Tibial nerve (tissue), 4 donors: ENCODE results near the gene CPHXL2. TPM values are rescaled to one million over a fixed set of nuclear protein-coding genes. Genes with fewer than 3 reads are reported as not detected.

ENCODE experiments used
- DNase-seq, 2 donors: peaks; one replicate each; pipeline ENCODE4 v3.0.0-alpha.2; 2019; ENCODE audit warnings: low spot score in 2 of 2
- H3K27ac ChIP-seq, 4 donors: fragments of 200-600 bp; sonication (generic) in 3 of 4; one replicate each; pipeline ENCODE4 v1.5.1; 2017 to 2019; ENCODE audit warnings: mild to moderate bottlenecking in 1 of 4
- H3K27me3 ChIP-seq, 2 donors: fragments of 200-600 bp; sonication (generic) in 1 of 2; one replicate each; pipeline versions ENCODE4 v1.5.1 to v1.6.0; 2017 to 2019
- H3K36me3 ChIP-seq, 3 donors: fragments of 200-600 bp; sonication (generic); one replicate each; pipeline ENCODE4 v1.5.1; 2018 to 2019
- H3K4me1 ChIP-seq, 4 donors: fragments of 200-600 bp; sonication (generic) in 3 of 4; one replicate each; pipeline ENCODE4 v1.5.1; 2017 to 2019
- H3K4me3 ChIP-seq, 4 donors: fragments of 200-600 bp; sonication (generic) in 3 of 4; one replicate each; pipeline ENCODE4 v1.5.1; 2017 to 2019; ENCODE audit warnings: mild to moderate bottlenecking in 1 of 4, moderate library complexity in 1 of 4
- H3K9me3 ChIP-seq, 4 donors: fragments of 200-600 bp; sonication (generic) in 3 of 4; one replicate each; pipeline ENCODE4 v1.5.1; 2017 to 2019
- CTCF ChIP-seq, 5 experiments: fragments of 200-600 bp in 3 of 5; fragments of 450-650 bp in 2 of 5; sonication (generic) in 3 of 5; IDR thresholded peaks; one replicate each; pipeline ENCODE4 v1.5.1; 2016 to 2019; ENCODE audit warnings: antibody characterized with exemption in 5 of 5, mild to moderate bottlenecking in 3 of 5, moderate library complexity in 2 of 5
- EP300 ChIP-seq, 2 donors: sonication (generic); formaldehyde crosslinking; IDR thresholded peaks; one replicate each; pipeline ENCODE4 v1.6.1; 2017; ENCODE audit warnings: antibody characterized with exemption in 2 of 2, mild to moderate bottlenecking in 1 of 2
- POLR2A ChIP-seq, 2 donors: fragments of 450-650 bp; IDR thresholded peaks; one replicate each; pipeline ENCODE4 v1.6.1; 2017; ENCODE audit warnings: antibody characterized with exemption in 2 of 2, mild to moderate bottlenecking in 2 of 2, moderate library complexity in 2 of 2
- WGBS, 2 donors: methylation state at CpG; one replicate each; pipeline ENCODE4 v1.1.5; 2018; 5-methylcytosine and 5-hydroxymethylcytosine counted together
- total RNA-seq, 4 donors: library from RNA; depleted of rRNA; stranded (reverse); fragments of >200 nt; gene quantifications; one replicate each; pipeline ENCODE4 v1.1.0, GENCODE V29; 2016

Gene CPHXL2
- total RNA-seq, 4 donors from 2014 or later: not detected

DNA sequence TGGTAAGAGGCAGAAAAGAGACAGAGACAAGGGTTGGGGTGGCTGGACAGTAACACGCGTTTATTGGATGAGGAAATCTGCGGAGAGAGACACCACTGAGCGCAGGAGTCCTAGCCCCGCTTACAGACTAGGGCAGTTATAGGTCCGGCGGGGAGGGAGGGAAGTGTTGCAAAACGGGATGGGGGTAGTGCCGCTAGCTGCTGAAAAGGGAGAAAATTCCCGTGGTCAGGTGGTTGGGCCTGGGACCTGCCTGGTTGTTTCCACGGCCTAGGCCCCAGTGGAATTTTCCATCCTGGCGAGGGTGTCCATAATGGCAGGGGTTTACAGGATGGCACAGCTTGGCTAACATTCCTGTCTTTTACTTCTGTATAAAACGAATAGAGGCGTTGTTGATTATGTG lies 5.5 kb upstream of the CPHXL2 start:
- H3K4me1 ChIP-seq: peaks cover 0 to 10% (median 0%) of the 10 kb centered on the region in 4 donors
- no peak for TF ChIP-seq EP300 (IDR thresholded peaks at IDR 0.05)
- H3K4me3 ChIP-seq: no peak overlapping the region
- WGBS, 2 donors: 87 to 90% methylated on average over 14 of the region's 14 CpGs
- DNase-seq: no peak
- H3K27ac ChIP-seq: no peak overlapping the region
- no peaks in the 10 kb centered on the region for H3K27me3 ChIP-seq
- H3K36me3 ChIP-seq: no peaks in the 10 kb centered on the region
- H3K9me3 ChIP-seq: no peaks in the 10 kb centered on the region

GRCh38 chr16:75679366-75679765 lies 2.6 kb upstream of the CPHXL2 start:
- Histone ChIP-seq H3K27ac (no peak overlapping the region), H3K27me3 (no peaks in the 10 kb centered on the region), H3K4me1 (peaks cover 0 to 10% (median 0%) of the 10 kb centered on the region in 4 donors), H3K9me3 (no peaks in the 10 kb centered on the region), H3K4me3 (no peak overlapping the region), H3K36me3 (no peaks in the 10 kb centered on the region)
- WGBS, 2 donors: 74 to 85% methylated on average over 5 of the region's 5 CpGs
- TF ChIP-seq POLR2A (IDR thresholded peaks at IDR 0.05): no peak
- no peak for TF ChIP-seq CTCF (IDR thresholded peaks at IDR 0.05)
- no peak for TF ChIP-seq EP300 (IDR thresholded peaks at IDR 0.05)
- no peak for DNase-seq

DNA sequence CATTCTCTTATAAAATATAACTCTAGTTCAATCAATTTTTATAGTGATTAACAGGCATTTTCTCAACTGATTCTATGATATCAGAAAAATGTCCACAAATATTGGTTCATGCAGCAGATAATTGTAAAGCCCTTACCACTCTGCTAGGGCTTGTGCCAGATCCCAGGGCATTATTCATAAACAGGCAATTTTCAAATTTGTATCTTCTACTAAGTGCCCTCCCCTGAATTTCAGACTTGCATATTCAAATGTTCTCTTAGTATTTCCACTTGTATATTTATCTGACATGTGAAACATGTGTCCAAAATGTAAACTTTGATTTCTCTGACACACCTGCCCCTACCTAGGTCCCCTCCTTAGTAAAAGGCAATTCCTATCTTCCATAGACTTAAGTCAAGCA lies 9.3 kb downstream of the CPHXL2 start:
- TF ChIP-seq EP300 (IDR thresholded peaks at IDR 0.05) (no peak), CTCF (IDR thresholded peaks at IDR 0.05) (no peak), POLR2A (IDR thresholded peaks at IDR 0.05) (no peak)
- Histone ChIP-seq H3K27me3 (no peaks in the 10 kb centered on the region), H3K36me3 (peaks cover 0 to 4% (median 0%) of the 10 kb centered on the region in 3 donors), H3K27ac (no peak overlapping the region), H3K4me1 (no peaks in the 10 kb centered on the region), H3K4me3 (no peak overlapping the region), H3K9me3 (no peaks in the 10 kb centered on the region)
- DNase-seq: no peak

DNA sequence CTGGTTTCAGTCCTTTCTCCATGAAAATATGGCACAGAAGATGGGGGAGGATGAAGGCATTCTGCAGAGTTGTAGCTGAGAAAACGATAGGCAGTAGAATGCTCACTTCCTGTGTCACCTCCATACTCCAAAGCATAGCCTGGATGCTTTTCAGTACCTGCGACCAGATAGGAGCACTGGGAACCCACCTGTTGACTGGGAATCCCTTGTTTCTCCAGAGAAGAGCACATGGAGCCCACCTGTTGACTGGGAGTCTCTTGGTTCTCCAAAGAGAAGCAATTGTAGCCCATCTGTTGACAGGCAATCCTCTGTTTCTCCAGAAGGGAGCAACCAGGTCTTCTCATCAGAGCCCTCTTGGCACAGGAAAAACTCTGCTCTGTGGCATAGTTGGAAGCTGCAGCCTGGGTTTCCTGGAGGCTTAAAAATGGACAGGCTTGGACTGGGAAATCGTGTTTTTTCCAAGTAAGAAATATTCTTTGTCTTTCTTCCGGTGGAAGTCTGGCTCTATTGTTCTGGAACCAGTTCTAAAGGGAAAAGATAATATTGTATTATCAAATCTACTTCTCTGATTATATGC lies 16.0 kb downstream of the CPHXL2 start:
- peaks cover 0 to 8% (median 0%) of the 10 kb centered on the region in 4 donors for H3K4me1 ChIP-seq
- no peak overlapping the region for H3K4me3 ChIP-seq
- no peak for DNase-seq
- H3K9me3 ChIP-seq: no peaks in the 10 kb centered on the region
- TF ChIP-seq POLR2A (IDR thresholded peaks at IDR 0.05) (no peak), EP300 (IDR thresholded peaks at IDR 0.05) (no peak), CTCF (IDR thresholded peaks at IDR 0.05) (no peak)
- no peaks in the 10 kb centered on the region for H3K27me3 ChIP-seq
- H3K27ac ChIP-seq: no peak overlapping the region
- peaks cover 0 to 62% (median 8%) of the 10 kb centered on the region in 3 donors for H3K36me3 ChIP-seq
- WGBS, 2 donors: 73 to 81% methylated on average over 4 of the region's 4 CpGs

DNA sequence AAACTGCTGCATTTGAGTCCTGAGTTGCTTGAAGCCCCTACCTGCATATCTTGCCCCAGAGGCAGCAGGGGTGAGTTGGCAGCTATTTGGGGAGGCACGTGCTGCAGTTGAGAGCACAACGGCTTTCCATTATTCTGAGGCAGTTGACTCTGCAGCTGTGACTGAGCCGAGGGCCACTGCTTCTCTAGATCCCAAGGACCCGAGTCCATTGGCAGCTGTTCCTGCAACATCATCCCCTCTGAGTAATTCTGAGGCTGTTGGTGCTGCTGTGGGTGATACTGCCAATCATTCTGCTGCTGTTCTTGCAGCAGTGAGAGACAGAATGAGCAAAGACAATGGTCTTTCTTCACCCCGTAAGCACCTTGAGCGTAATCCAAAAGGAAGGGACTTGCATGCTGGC lies 16.5 kb downstream of the CPHXL2 start:
- DNase-seq: no peak
- 90 to 97% methylated on average over 6 of the region's 6 CpGs for WGBS, 2 donors
- Histone ChIP-seq H3K4me3 (no peak overlapping the region), H3K9me3 (no peaks in the 10 kb centered on the region), H3K27me3 (no peaks in the 10 kb centered on the region), H3K4me1 (peaks cover 0 to 8% (median 0%) of the 10 kb centered on the region in 4 donors), H3K36me3 (peaks cover 0 to 67% (median 13%) of the 10 kb centered on the region in 3 donors), H3K27ac (no peak overlapping the region)
- no peak for TF ChIP-seq POLR2A (IDR thresholded peaks at IDR 0.05)
- no peak for TF ChIP-seq CTCF (IDR thresholded peaks at IDR 0.05)
- no peak for TF ChIP-seq EP300 (IDR thresholded peaks at IDR 0.05)

DNA sequence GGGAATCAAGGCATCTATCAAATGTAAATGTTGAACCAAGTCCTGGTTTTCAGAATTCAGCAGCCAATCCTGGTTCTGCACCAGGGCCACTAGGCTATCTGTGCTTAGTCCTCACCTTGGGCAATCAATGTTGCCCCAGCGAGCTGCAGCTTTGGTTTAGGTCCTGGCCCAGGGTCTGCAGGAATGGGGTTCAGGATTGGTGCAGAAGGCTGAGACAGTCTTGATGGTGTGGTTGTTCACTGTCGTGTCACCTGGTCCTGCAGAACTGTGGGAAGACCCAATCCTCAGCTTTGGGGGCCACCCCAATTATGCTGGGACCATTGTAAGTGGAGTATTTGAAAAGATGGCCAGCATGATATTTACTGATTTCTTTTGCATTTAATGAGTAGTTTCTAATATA lies 18.6 kb downstream of the CPHXL2 start:
- DNase-seq: no peak
- Histone ChIP-seq H3K4me1 (peaks cover 0 to 23% (median 5%) of the 10 kb centered on the region in 4 donors), H3K27ac (no peak overlapping the region), H3K36me3 (peaks cover 0 to 80% (median 18%) of the 10 kb centered on the region in 3 donors), H3K9me3 (no peaks in the 10 kb centered on the region), H3K4me3 (no peak overlapping the region), H3K27me3 (no peaks in the 10 kb centered on the region)
- WGBS, 2 donors: 84 to 88% methylated on average over 2 of the region's 2 CpGs
- TF ChIP-seq CTCF (IDR thresholded peaks at IDR 0.05): no peak
- no peak for TF ChIP-seq POLR2A (IDR thresholded peaks at IDR 0.05)
- no peak for TF ChIP-seq EP300 (IDR thresholded peaks at IDR 0.05)
